HG02623 (cell line): ENCODE data around the gene TMEM53.
"Not testable (repeated sequence)": the region's sequence is repeated elsewhere in the genome, so short reads cannot be mapped to it uniquely, and the experiment has no call there.

Experiments
- ATAC-seq: cut with Tn5 transposase; IDR thresholded peaks from one replicate; pipeline ENCODE4 v1.9.1; 2021; ENCODE audit warnings: moderate library complexity; ENCODE audit not compliant: unreplicated experiment

Gene TMEM53

DNA sequence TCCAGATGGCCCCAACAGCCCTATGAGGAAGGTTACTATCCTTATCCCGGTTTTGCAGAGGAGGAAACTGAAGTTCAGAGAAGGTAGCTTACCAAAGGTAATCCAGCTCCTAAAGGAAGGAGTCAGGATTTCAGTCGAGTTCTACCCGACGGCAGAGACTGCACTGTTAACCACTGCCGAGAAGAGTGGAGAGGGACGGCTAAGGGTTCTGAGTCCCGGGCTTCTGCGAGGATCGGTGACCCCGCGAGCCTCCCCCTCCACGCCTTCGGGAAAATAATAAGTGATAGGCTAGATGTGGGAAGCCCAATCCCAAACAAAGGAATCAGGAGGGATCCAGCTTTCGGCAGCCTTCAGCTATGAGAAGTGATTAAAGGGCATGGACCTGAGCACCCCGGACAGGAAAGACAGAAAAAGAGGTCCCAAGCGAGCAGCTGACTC lies 587 bp downstream of the TMEM53 start:
- no peak for ATAC-seq

DNA sequence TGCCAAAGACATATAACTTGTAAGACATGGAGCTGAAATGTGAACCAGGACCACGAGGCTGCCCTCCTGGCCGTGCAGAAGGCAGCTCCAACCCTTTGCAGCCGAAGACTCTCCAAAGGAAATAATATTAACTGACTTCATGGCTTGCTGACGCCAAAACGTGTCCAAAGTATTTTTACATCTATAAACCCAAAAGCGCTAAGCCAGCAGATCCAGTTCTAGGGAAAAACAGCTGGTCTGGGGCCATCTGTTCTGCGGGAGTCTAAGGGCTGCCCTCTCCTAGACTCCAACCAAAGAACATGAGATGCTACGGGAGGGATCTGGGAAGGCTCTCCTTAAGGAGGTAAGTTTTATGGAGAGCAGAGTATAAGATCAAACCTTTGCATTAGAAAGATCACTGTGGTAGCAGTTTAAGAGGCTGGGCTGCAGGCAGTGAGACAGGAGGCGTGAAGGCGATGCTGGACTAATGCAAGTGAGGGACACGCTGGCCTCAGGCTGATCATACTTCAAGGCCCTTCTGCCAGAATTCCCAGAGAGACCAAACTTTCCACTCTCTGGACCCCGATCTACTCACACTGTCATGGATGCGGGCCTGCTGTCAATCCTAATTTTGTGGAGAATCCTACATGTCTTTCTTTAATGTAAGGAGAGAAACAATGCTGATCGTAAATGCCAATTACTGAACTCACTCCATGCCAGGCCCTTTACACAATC lies 1.2 kb downstream of the TMEM53 start:
- ATAC-seq = no peak

DNA sequence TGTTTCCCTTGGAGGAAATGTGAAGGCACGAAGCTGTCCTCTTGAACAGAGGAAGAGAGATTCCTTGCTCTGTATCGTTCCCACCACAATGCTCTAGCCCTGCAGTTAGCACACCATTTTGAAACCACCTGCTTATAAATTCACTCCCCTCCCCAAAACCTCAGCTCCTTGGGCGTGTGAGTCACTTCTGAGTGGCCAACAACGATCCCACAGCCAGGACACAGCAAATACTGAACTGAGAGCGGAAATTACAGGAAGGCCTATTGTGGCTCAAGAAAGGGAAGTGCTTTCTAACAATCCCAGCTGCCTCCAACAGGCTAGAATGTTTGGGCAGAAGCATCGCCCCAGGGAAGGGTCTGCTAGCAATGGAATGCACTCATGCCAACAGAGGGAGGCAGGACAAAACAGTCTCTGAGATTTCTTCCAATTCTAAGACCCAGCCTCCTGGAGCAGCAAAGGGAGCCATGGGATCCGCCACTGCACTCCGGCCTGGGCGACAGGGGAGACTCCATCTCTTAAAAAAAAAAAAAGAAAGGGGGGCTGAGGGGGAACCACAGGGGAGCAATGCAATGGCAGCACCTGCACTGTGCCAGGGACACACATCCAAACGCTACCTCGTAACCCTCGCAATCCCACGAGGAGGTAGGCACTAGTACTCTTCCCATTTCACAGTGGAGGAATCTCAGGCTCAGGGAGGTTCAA lies 1.9 kb downstream of the TMEM53 start:
- no peak for ATAC-seq

DNA sequence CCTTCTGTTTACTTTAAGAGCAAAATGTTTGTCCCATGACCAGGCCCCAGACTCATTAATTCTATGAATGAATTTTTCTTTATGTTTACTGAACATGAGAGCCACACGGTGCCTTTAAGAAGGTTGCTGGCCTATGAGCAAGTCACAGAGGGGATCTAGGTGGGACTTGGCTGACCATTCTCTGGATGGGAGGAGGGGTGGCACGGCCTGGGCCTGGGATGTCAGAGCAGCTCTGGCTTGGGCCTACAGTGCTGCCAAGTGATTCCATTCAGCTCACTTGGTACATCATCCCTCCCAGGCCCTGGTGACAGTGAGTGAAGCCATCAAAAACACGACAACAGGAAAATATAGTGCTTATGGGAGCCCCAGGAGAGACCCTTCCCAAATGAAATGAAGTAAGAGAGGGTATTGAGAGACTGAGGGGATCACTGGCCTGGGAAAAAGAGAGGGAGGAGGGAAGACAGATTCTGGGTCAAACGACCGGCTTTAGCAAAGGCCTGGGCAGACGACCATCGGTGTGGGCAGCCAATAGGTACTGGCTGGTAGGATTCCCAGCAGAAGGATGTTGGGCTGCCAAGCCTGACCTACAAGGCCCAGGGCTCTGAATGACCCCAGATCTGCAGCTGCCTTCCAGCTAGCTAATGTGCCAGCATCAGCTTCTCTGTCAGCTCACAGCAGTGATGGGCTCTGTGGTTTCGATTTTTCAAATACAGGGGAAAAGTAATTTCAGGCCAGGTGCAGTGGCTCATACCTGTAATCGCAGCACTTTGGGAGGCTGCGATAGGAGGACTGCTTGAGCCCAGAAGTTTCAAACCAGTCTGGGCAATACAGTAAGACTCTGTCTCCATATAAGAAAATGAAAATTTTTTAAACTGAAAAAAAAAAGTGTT lies 3.3 kb downstream of the TMEM53 start:
- no peak for ATAC-seq

DNA sequence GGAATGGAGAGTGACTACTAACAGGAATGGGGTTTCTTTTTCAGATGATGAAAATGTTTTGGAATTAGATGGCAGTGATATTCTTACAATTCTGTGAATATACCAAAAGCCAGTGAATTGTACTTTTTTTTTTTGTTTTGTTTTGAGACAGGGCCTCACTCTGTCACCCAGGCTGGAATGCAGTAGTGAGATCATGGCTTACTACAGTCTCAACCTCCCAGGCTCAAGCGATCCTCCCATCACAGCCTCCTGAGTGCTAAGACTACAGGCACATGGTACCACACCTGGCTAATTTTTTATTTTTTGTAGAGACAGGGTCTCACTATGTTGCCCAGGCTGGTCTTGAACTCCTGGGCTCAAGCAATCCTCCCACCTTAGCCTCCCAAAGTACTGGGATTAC lies 7.6 kb downstream of the TMEM53 start:
- ATAC-seq = not testable (repeated sequence)

DNA sequence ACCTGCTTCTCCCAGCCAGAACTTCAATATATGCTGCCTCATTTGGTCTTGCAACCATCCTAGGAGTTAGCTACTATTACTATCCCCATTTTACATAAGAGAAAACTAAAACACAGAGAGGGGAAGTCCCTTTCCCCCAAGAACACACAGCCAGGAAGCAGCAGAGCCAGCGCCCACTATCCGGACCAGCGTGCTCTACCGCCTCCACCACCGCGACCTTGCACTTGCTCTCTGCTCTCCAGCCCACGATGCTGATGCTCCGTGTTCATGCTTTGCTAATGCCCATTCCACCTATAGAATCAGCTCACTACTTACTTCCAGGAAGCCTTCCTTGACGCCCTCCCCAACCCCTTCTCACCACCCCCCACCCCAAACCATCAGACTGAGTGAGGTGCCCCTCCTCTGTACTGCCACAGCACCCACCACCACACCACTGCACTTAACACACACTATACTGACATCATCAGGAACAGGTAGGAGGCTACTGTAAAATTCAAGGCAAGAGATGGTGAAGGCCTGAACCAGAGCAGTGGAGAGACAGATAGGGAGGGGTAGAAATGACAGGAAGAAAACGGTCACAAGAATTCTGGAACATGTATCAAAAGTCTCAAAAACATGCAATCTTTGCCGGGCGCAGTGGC lies 9.4 kb downstream of the TMEM53 start:
- no peak for ATAC-seq

DNA sequence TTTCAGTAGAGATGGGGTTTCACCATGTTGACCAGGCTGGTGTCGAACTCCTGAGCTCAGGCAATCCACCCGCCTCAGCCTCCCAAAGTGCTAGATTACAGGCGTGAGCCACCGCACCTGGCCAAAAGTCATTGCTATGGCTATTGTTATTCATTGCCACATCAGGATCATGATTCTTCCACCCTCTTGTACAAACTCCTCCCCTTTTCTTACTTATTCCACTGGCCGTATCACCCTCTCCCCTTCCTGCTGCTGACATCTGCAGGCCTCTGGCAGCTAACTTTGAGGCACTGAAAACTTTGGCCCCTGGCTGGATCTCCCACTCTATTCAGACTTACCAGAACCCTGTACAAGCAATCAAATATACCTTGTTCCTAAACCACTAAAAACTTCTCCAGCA lies 10.9 kb downstream of the TMEM53 start:
- no peak for ATAC-seq

DNA sequence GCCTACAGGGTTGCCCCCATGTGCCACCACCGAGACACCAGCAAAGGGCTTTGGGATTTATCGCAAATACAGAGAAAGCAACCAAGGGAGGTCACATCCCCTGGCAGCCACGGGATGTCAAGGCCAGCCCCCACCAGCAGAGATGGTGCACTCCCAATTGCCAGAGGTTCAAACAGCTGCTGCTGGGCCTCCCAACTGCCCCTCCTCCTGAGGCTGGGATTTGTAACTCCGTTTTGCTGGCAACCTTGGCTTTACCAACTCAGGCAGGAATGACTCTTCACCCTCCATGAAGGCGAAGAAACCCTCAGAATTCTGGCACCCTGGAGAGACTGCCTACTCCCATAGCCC lies 11.6 kb downstream of the TMEM53 start:
- ATAC-seq = no peak

DNA sequence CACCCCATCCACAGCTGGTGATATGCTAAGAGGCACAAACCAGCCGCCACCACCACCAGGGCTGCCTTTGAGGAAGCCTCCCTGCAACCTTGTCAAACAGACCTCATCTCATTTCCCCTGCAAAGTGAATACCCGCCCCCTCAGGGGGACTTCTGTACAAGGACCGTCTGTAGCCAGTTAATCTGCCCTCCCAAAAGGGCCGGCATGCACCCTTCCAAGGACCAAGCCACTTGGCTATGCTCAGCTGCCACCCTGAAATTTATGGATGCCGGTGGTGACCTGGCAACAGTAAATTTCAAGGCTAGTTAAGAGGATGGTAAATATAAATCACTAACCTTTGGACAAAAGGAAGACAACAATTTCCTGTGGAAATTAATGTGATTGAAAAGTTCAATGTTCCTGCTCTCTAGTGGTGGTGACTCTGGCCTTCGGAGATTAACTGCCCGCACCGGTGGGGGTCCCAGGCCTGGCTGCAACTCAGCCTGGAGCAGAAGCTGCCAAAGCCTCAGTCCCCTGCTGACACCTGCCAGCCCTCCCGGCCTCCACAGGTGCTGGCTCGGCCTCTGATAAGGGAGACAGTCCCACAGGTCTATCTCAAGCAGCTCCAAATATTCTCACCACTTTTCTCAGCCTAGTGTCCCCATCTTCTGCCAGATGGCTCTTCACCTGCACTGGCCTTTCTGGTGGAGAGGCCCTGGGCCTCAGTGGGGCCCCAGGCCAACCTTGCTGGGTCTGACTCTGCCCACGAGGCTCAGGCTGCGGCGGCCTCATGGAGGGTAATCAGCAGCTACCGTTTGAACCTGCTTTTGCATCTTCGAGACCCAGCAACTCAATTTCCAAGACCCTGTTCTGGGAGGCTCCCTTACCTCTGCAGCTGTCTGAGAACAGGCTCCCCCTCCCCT lies 12.2 kb downstream of the TMEM53 start:
- no peak for ATAC-seq

DNA sequence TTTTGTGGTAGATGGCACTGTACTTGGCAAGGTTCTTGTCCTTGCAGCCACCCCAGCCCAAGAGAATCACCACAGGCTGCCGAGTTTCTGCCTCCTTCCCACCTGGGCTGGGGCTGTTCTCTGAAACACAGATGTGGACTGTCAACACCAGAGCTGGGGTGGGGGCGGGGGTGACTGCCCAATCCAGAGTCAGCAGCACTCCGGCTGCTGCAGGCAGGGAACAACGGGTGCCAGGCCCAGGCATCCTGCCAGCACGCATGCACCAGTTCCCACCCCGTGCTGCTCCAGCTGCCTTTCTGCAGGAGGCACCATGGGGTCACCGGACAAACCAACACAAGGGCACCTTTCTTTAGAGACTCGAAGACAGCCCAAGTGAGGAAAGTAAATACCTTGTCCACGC lies 14.1 kb downstream of the TMEM53 start:
- ATAC-seq = no peak

DNA sequence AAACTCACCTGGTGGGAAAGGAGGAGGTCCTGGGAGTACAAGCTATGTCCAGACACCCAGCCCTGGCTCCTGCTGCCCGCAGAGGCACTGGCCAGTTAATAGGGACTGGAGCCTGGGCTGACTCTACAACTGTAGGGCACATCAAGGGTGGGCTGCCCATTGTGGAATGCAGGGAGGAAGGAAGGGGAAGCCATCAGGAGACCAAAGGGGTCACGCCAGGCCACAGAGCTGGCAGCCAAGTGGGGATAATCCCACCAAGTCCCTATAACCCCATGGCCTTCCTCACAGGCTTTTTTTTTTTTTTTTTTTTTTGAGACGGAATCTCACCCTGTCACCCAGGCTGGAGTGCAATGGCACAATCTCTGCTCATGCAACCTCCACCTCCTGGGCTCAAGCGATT lies 14.7 kb downstream of the TMEM53 start:
- ATAC-seq = no peak

DNA sequence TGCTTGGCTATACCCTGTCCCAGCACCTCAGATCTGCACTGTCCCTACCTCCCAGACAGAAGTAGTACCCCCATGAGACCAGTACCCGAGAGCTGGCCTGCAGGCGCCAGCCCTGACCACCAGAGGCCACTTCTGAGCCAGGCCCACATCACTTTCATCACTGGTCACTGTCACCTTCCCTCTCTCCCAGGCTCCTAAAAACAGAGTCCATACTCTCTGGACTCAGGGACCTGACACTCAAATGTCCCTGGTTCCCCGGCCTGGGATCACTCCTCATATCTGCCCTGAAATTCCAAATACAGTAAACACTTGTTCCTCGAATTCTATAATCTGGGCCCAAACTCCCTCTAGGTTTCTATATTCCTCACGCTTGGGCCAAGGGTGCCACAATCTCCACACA lies 18.7 kb downstream of the TMEM53 start:
- ATAC-seq = no peak

DNA sequence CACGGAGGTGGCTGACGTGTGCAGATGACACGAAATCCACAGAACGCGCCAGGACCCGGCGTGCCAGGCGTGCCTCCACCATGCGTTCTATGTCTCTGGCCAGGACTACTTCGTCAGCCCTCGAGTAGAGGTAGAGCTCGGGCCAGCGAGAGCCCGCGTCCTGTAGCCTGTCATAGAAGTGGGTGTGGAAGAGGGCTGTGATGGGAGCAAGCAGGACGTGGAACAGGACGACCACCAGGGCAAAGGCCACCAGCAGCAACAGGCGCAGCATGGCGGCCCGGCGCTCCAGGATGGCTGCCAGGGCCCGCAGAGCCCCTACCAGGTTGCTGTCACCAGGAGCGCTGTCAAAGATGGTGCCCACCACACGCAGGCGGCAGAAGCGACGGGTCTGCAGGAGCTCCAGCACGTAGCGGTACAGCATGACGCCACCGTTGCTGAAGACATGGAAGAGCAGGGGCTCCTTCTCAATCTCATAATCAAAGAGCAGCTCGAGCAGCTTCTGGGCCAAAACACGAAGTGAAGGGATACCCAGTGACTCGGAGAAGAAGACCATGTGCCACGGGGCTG lies 19.6 kb downstream of the TMEM53 start:
- no peak for ATAC-seq

DNA sequence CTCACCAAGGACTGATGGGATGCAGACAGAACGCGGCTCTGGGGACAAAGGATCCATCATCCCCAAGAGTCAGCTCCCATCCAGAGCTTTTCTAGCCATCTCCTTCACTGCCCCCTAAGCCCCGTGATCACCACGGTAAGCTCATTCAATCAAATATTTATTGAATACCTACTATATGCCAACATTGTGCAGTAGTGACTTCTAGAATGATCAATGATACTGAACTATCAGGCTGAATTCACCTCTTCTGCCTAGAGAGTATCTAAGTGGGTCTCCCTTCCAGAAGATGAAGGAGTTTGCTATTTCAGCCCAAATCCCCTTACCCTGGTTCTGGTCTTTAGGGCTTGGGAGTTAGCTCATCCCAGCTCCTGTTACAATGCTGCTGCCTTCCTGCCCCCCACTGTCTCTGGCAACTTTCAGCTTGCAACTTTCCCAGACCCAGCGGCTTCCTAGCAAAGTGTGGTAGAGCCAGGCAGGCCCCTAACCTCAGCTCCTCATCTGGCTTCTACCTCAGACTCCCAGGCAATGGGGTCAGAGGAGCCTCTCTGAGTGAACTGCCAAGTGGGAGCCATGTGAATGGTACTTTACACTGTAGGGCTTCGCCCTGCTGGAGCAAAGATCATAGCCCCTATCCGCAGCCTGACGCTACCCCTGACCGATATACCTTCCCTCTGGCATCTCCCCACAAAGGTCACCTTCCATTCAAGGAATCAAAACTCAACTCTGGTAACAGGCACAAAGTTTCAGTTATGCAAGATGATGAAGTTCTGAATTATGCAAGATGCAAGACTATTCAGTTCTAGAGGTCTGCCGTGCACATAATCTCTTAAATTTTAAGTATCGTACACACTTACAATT lies 20.9 kb downstream of the TMEM53 start:
- ATAC-seq = no peak

DNA sequence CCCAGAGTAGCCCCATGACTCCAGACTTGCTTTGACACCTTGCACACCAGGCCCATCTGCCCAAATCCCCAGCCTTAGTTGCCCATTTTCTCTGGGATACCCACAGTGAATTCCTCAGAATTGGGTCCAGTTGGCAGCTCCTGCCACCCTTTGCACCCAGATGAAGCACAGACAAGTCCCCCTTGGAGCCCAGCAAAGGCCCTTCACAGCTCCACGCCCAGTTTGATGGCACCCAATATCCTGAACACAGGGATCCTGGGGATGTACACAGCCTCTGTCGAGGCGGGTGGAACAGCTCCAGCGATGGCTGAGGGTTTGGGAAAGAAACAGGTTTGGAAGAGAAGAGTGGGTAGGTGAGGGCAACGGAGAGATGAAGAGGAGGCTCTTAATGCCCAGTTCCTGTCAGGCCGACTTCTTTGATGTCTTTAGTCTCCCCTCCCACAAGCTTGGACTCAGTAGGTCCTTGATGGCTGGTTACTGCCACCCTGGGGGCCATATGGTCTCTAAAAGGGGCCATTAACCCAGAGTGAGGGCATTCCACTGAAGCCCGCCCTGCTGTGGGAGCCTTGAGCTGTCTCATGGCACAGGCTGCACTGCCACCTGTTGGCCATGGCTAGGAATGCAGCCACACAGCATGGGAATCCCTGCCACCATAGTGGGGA lies 21.7 kb downstream of the TMEM53 start:
- peak; percentile 53 for ATAC-seq

DNA sequence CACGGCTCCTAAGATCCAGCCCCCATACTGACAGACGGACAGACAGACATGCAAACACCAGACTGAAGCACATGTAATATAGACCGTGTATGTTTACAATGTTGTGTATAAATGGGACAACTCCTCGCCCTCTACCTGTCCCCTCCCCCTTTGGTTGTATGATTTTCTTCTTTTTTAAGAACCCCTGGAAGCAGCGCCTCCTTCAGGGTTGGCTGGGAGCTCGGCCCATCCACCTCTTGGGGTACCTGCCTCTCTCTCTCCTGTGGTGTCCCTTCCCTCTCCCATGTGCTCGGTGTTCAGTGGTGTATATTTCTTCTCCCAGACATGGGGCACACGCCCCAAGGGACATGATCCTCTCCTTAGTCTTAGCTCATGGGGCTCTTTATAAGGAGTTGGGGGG lies 23.2 kb downstream of the TMEM53 start:
- ATAC-seq = no peak

DNA sequence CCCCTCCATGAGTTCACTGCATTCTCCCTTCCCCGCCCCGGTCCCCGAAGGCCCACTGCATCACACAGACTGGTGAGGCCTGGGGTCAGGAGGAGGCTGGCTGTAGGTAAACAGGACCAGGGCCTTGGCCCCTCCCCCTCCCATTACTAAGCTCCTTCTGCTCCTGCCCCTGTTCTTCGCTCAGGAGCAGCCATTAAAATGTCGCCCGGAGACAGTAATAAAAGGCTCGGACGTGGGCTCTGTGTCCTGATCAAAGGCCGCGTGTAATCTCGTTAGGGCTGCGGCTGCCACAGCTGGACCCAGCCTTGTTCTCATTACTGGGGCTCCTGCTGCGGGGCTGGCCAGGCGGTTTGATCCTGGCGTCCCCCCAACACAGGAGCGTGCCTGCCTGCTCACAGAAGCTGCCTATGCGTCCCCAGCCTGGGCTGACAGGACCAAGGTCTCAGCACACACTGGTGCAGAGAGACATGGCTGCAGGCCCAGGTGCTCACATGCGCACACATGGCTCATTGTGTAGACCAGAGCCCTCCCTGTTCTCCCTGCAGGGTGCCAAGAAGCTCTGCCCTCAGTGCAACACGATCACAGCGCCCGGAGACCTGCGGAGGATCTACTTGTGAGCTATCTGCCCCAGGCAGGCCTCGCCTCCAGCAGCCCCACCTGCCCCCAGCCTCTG lies 24.0 kb downstream of the TMEM53 start:
- no peak for ATAC-seq

DNA sequence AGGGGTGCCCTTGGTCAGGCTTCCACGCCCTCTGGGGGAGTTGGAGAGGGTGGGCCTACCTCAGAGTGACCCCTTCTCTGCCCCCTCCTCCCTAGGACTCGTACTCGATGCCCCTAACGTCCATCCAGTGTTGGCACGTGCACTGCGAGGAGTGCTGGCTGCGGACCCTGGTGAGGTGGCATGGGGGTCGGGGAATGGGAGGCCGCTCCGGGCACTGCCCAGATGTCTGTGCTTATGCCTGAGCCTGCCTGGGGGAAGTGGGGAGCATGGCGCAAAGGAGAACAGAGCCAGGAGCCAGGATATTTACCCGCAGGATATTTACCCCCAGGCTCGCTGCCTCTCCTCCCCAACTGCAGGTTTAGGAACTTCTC lies 24.5 kb downstream of the TMEM53 start:
- no peak for ATAC-seq
